Prostate gland (tissue), 2 donors: ENCODE data around the gene XPNPEP1.

Source experiments
- POLR2A ChIP-seq: fragments of 450-650 bp; IDR thresholded peaks from one replicate; pipeline ENCODE4 v1.6.1; 2016; ENCODE audit warnings: antibody characterized with exemption, mild to moderate bottlenecking
- POLR2AphosphoS5 ChIP-seq: sonication (generic); formaldehyde crosslinking; IDR thresholded peaks from one replicate; pipeline ENCODE4 v1.6.1; 2017; ENCODE audit warnings: antibody characterized with exemption
- TF ChIP-seq, protein P1 (sequence below), 4 experiments: fragments of 200-600 bp in 2 of 4; fragments of 450-650 bp in 2 of 4; sonication (generic) in 2 of 4; IDR thresholded peaks; 1 replicate in 3 of 4; 2 replicates in 1 of 4; pipeline ENCODE4 v1.5.1; 2016 to 2019; ENCODE audit warnings: antibody characterized with exemption in 4 of 4, mild to moderate bottlenecking in 2 of 4, moderate library complexity in 2 of 4

DNA sequence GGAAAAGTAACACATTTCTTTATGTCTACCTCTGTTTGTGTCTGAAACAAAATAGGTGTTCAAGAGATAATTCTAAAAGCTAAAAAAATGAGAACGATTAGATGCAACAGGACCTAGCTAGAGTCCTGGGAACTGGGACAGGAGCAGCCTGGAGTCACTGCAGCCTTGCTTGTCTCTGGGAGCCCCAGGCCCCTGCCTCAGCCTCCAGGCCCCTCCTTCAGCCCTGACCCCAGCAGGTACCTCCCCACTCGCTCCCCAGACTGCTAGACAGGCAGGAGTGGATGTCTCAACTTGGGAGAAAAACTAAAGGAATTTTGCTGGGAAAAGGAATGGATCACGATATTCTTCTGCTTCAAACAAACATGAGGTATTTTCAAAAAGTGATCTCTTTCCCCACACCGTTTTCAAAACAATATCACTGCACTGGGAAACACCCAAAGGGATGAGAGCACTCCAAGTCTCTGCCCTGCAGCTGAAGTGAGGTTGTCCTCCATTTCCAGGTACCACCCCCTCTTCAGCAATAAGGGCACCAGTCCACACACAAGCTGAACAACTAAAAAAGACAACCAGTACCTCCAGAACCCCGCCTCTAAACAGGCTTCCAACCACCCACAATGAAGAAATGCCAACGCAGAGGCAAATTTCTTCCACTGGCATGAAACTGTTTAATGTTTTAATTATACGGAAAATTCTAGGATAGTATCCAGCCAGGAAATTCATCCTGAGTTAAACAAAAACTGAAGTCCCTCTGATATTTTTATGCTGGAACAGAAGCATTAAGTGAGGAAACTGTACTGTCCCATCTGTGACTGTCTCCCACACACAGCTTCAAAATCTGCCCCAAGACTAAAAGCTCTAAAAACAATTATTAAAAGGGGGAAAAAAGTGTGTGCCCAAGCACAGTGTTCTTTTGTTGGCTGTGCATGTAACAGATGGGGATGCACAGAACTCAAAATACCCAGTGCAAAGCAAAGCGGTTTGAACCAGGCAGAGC, 47.2 kb downstream of the XPNPEP1 start:
- TF ChIP-seq POLR2A, result no peak
- TF ChIP-seq, protein P1, sequence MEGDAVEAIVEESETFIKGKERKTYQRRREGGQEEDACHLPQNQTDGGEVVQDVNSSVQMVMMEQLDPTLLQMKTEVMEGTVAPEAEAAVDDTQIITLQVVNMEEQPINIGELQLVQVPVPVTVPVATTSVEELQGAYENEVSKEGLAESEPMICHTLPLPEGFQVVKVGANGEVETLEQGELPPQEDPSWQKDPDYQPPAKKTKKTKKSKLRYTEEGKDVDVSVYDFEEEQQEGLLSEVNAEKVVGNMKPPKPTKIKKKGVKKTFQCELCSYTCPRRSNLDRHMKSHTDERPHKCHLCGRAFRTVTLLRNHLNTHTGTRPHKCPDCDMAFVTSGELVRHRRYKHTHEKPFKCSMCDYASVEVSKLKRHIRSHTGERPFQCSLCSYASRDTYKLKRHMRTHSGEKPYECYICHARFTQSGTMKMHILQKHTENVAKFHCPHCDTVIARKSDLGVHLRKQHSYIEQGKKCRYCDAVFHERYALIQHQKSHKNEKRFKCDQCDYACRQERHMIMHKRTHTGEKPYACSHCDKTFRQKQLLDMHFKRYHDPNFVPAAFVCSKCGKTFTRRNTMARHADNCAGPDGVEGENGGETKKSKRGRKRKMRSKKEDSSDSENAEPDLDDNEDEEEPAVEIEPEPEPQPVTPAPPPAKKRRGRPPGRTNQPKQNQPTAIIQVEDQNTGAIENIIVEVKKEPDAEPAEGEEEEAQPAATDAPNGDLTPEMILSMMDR (IDR thresholded peaks at IDR 0.05), result no peak
- TF ChIP-seq POLR2AphosphoS5, result no peak
